Panc1 (cell line): ENCODE data around the gene PDCL3. TPM values are rescaled to one million over a fixed set of nuclear protein-coding genes. Genes with fewer than 3 reads are reported as not detected.

Experiments
- ATAC-seq: fragments of 200-7000 bp; cut with Tn5 transposase; 2 replicates; pipeline ENCODE4 v1.9.1; 2020; ENCODE audit warnings: mild to moderate bottlenecking, moderate library complexity
- BruUV-seq: library from RNA; stranded (reverse); fragments of 400-500 nt; replicated peaks from 2 replicates; lab custom pipeline; 2021; lab: Mats Ljungman, UMichigan
- CTCF ChIA-PET: fragments of 300-600 bp; sonication (Branson Sonifier 250); formaldehyde crosslinking; loops from one replicate; lab custom pipeline; 2022; ENCODE audit warnings: antibody characterized with exemption; lab: Charles Lee
- POLR2A ChIA-PET: fragments of 300-600 bp; sonication (Branson Sonifier 250); formaldehyde crosslinking; loops from one replicate; lab custom pipeline; 2022; ENCODE audit warnings: antibody characterized with exemption; lab: Charles Lee
- DNase-seq: peaks from one replicate; pipeline ENCODE4 v3.0.0-alpha.2; 2010; ENCODE audit warnings: low read depth, low spot score
- H3K27ac ChIP-seq: 2 replicates; pipeline ENCODE4 v1.5.1; 2011; ENCODE audit warnings: mild to moderate bottlenecking, low read length, inconsistent platforms
- H3K27me3 ChIP-seq: fragments of 200-500 bp; sonication (Bioruptor generic); 2 replicates; pipeline ENCODE4 v1.6.0; 2014; ENCODE audit warnings: low read length, inconsistent platforms; ENCODE audit not compliant: control insufficient read depth, insufficient read depth
- H3K36me3 ChIP-seq: fragments of 200-500 bp; sonication (Bioruptor generic); 2 replicates; pipeline ENCODE4 v1.5.1; 2014; ENCODE audit warnings: inconsistent platforms, mild to moderate bottlenecking, low read length, moderate library complexity; ENCODE audit not compliant: control insufficient read depth, insufficient read depth
- H3K4me1 ChIP-seq: 2 replicates; pipeline ENCODE4 v1.5.1; 2011; ENCODE audit warnings: inconsistent platforms, mild to moderate bottlenecking, low read length, moderate library complexity; ENCODE audit not compliant: control insufficient read depth, insufficient read depth
- H3K4me3 ChIP-seq, 2 experiments: 2 replicates each; pipeline ENCODE4 v1.5.1; 2011 to 2012; ENCODE audit warnings: low read depth in 2 of 2, low read length in 2 of 2, mild to moderate bottlenecking in 2 of 2, inconsistent platforms in 1 of 2, moderate library complexity in 1 of 2
- H3K9me3 ChIP-seq: fragments of 200-500 bp; sonication (Bioruptor generic); 2 replicates; pipeline ENCODE4 v1.5.1; 2014; ENCODE audit warnings: low read depth, mild to moderate bottlenecking, inconsistent platforms, low read length, moderate library complexity; ENCODE audit not compliant: control insufficient read depth, insufficient read depth
- POLR2AphosphoS5 ChIP-seq: IDR thresholded peaks from 2 replicates; pipeline ENCODE4 v1.6.1; 2012; ENCODE audit warnings: mild to moderate bottlenecking, low read depth, low read length, moderate library complexity
- SIN3A ChIP-seq: IDR thresholded peaks from 2 replicates; pipeline ENCODE4 v1.6.1; 2012; ENCODE audit warnings: low read depth, mild to moderate bottlenecking, low read length, moderate library complexity, borderline replicate concordance; ENCODE audit not compliant: insufficient read depth
- TCF7L2 ChIP-seq: IDR thresholded peaks from 2 replicates; pipeline ENCODE4 v1.6.1; 2011; ENCODE audit warnings: mild to moderate bottlenecking, low read depth, low read length, inconsistent platforms
- in situ Hi-C: cut with HindIII; loops from 2 replicates; pipeline ENCODE4 v1.10.0; 2016; ENCODE audit warnings: low sequenced_read_pairs, low pct_unique_long_range_greater_than_20kb
- intact Hi-C: fragments of 100-400 bp; cut with micrococcal nuclease; formaldehyde crosslinking; loops from one replicate; pipeline ENCODE4 v1.10.0; 2022; ENCODE audit not compliant: unreplicated experiment
- total RNA-seq: library from RNA; stranded (reverse); gene quantifications from one replicate; pipeline ENCODE4 v1.2.1, GENCODE V29; 2021; ENCODE audit not compliant: unreplicated experiment
- TF ChIP-seq, protein P1 (sequence below): fragments of 450-650 bp; IDR thresholded peaks from 2 replicates; pipeline ENCODE4 v1.5.1; 2017; ENCODE audit warnings: mild to moderate bottlenecking
- TF ChIP-seq, protein P2 (sequence below), 2 experiments: IDR thresholded peaks; 2 replicates each; pipeline ENCODE4 v1.6.1; 2011 to 2012; ENCODE audit warnings: low read depth in 2 of 2, control low read depth in 1 of 2, low read length in 1 of 2, mild to moderate bottlenecking in 1 of 2, moderate library complexity in 1 of 2; ENCODE audit not compliant: insufficient read depth in 1 of 2

The PDCL3 gene
- total RNA-seq, 1 experiment from 2014 or later: 43.1 TPM

GRCh38 chr2:100537918-100538317 lies 24.9 kb upstream of the PDCL3 start:
- intact Hi-C loops (no loop called here), in situ Hi-C loops (no loop called here)
- ChIA-PET POLR2A (no interaction called here), CTCF (no interaction called here)
- Histone ChIP-seq H3K27ac (no peak overlapping the region), H3K27me3 (no peaks in the 10 kb centered on the region; the same call in 1 of the 2 replicates), H3K4me1 (no peaks in the 10 kb centered on the region), H3K9me3 (no peaks in the 10 kb centered on the region), H3K36me3 (no peaks in the 10 kb centered on the region), H3K4me3 (no peak overlapping the region)
- no peak for ATAC-seq
- TF ChIP-seq, protein P1, sequence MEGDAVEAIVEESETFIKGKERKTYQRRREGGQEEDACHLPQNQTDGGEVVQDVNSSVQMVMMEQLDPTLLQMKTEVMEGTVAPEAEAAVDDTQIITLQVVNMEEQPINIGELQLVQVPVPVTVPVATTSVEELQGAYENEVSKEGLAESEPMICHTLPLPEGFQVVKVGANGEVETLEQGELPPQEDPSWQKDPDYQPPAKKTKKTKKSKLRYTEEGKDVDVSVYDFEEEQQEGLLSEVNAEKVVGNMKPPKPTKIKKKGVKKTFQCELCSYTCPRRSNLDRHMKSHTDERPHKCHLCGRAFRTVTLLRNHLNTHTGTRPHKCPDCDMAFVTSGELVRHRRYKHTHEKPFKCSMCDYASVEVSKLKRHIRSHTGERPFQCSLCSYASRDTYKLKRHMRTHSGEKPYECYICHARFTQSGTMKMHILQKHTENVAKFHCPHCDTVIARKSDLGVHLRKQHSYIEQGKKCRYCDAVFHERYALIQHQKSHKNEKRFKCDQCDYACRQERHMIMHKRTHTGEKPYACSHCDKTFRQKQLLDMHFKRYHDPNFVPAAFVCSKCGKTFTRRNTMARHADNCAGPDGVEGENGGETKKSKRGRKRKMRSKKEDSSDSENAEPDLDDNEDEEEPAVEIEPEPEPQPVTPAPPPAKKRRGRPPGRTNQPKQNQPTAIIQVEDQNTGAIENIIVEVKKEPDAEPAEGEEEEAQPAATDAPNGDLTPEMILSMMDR: no peak
- TF ChIP-seq SIN3A (no peak), TCF7L2 (no peak), POLR2AphosphoS5 (no peak)
- TF ChIP-seq, protein P2, sequence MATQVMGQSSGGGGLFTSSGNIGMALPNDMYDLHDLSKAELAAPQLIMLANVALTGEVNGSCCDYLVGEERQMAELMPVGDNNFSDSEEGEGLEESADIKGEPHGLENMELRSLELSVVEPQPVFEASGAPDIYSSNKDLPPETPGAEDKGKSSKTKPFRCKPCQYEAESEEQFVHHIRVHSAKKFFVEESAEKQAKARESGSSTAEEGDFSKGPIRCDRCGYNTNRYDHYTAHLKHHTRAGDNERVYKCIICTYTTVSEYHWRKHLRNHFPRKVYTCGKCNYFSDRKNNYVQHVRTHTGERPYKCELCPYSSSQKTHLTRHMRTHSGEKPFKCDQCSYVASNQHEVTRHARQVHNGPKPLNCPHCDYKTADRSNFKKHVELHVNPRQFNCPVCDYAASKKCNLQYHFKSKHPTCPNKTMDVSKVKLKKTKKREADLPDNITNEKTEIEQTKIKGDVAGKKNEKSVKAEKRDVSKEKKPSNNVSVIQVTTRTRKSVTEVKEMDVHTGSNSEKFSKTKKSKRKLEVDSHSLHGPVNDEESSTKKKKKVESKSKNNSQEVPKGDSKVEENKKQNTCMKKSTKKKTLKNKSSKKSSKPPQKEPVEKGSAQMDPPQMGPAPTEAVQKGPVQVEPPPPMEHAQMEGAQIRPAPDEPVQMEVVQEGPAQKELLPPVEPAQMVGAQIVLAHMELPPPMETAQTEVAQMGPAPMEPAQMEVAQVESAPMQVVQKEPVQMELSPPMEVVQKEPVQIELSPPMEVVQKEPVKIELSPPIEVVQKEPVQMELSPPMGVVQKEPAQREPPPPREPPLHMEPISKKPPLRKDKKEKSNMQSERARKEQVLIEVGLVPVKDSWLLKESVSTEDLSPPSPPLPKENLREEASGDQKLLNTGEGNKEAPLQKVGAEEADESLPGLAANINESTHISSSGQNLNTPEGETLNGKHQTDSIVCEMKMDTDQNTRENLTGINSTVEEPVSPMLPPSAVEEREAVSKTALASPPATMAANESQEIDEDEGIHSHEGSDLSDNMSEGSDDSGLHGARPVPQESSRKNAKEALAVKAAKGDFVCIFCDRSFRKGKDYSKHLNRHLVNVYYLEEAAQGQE (IDR thresholded peaks at IDR 0.05; ENCODE audit: insufficient read depth in 1 of 2, low read depth in 2 of 2, low read length in 1 of 2): no peak
- BruUV-seq: no TSS peak
- no peak for DNase-seq

GRCh38 chr2:100539221-100539620 lies 23.6 kb upstream of the PDCL3 start:
- TF ChIP-seq POLR2AphosphoS5: no peak
- TF ChIP-seq, protein P1: no peak
- TF ChIP-seq, protein P2 (IDR thresholded peaks at IDR 0.05; ENCODE audit: insufficient read depth in 1 of 2, low read depth in 2 of 2, low read length in 1 of 2): no peak
- TF ChIP-seq TCF7L2: no peak
- no peak for TF ChIP-seq SIN3A
- H3K36me3 ChIP-seq: no peaks in the 10 kb centered on the region
- H3K27ac ChIP-seq: no peak overlapping the region
- no peak for DNase-seq
- H3K27me3 ChIP-seq: no peaks in the 10 kb centered on the region
- H3K4me1 ChIP-seq: no peaks in the 10 kb centered on the region
- in situ Hi-C loops: no loop called here
- no TSS peak for BruUV-seq
- intact Hi-C loops: no loop called here
- ChIA-PET POLR2A (interaction anchor here (0.6 kb wide), 1 partner anchor 1437 kb away, joined by 3 read pairs; no protein-coding TSS in a partner anchor), CTCF (interaction anchor here (0.6 to 0.7 kb wide), 2 partner anchors 52 to 1944 kb away, joined by 3 to 4 read pairs; no protein-coding TSS in a partner anchor)
- no peaks in the 10 kb centered on the region for H3K9me3 ChIP-seq
- H3K4me3 ChIP-seq: no peak overlapping the region
- no peak for ATAC-seq
